Measurements from ENCODE around the gene SDHA.
"Not testable (repeated sequence)": the region's sequence is repeated elsewhere in the genome, so short reads cannot be mapped to it uniquely, and the experiment has no call there.

DNA sequence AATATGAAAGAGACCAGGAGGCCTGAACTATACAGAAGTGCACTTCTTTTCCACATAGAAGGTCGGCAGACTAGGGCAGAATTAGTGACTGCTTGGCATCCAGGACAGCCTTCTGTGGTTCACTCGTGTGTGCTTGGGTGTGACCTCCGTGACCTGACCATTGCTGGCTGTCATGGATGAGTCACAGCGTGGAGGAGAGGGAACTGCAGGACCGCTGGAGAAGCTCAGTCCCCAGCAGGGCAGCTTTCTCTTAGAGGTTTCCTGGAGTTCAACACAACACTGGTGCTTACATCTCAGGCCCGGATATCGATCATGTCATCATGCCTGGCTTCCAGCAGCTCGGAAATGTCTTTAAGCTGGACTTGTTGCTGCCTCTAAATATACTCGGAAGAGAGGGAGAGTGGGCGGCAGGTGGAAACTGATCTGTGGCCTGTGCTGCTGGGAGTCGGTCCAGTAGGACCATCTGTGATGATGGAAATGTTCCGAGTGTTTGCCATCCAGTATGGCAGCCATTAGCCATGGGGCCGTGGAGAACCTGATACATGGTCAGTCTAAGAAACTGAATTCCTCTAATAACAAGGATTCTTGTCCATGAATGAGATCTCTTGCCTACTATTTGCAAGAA lies 23.0 kb downstream of the SDHA start:
- TF ChIP-seq, protein P1, sequence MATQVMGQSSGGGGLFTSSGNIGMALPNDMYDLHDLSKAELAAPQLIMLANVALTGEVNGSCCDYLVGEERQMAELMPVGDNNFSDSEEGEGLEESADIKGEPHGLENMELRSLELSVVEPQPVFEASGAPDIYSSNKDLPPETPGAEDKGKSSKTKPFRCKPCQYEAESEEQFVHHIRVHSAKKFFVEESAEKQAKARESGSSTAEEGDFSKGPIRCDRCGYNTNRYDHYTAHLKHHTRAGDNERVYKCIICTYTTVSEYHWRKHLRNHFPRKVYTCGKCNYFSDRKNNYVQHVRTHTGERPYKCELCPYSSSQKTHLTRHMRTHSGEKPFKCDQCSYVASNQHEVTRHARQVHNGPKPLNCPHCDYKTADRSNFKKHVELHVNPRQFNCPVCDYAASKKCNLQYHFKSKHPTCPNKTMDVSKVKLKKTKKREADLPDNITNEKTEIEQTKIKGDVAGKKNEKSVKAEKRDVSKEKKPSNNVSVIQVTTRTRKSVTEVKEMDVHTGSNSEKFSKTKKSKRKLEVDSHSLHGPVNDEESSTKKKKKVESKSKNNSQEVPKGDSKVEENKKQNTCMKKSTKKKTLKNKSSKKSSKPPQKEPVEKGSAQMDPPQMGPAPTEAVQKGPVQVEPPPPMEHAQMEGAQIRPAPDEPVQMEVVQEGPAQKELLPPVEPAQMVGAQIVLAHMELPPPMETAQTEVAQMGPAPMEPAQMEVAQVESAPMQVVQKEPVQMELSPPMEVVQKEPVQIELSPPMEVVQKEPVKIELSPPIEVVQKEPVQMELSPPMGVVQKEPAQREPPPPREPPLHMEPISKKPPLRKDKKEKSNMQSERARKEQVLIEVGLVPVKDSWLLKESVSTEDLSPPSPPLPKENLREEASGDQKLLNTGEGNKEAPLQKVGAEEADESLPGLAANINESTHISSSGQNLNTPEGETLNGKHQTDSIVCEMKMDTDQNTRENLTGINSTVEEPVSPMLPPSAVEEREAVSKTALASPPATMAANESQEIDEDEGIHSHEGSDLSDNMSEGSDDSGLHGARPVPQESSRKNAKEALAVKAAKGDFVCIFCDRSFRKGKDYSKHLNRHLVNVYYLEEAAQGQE (IDR thresholded peaks at IDR 0.05) = not testable (repeated sequence)
- not testable (repeated sequence) for TF ChIP-seq CTCF (IDR thresholded peaks at IDR 0.05); EP300 (IDR thresholded peaks at IDR 0.05); ELK1 (IDR thresholded peaks at IDR 0.05; ENCODE audit: low read depth, low read length); RFX5 (IDR thresholded peaks at IDR 0.05); CEBPB (IDR thresholded peaks at IDR 0.05)
